NOMO-1 (cell line): ENCODE data around the gene PMM2.
A peak's percentile ranks its signal among the peaks of the same experiment; 100 is the strongest.

Experiments
- DNase-seq, 2 experiments: peaks; one replicate each; lab custom pipeline; 2025; ENCODE audit not compliant: unreplicated experiment in 2 of 2; lab: John Stamatoyannopoulos, UW

The PMM2 gene

GRCh38 chr16:8849411-8850011, 51.9 kb downstream of the PMM2 start:
- no peak for DNase-seq

- DNase-seq = peak; percentile 78 to 84
These were observed 52.7 kb downstream of the PMM2 start for GRCh38 chr16:8850279-8850885.

- DNase-seq = no peak
These were observed 54.2 kb downstream of the PMM2 start for GRCh38 chr16:8851761-8852403.

GRCh38 chr16:8852534-8852933, 54.9 kb downstream of the PMM2 start:
- DNase-seq = no peak

- DNase-seq = no peak
These were observed 55.5 kb downstream of the PMM2 start for GRCh38 chr16:8853150-8853549.

GRCh38 chr16:8853611-8854010, 56.0 kb downstream of the PMM2 start:
- no peak for DNase-seq

GRCh38 chr16:8854298-8854948, 56.8 kb downstream of the PMM2 start:
- DNase-seq = no peak

- no peak for DNase-seq
These were observed 57.6 kb downstream of the PMM2 start for GRCh38 chr16:8855051-8855786.

- no peak for DNase-seq
These were observed 58.3 kb downstream of the PMM2 start for GRCh38 chr16:8855972-8856371.

- DNase-seq = no peak
These were observed 61.6 kb downstream of the PMM2 start for GRCh38 chr16:8858994-8859912.

- DNase-seq = no peak
These were observed 62.6 kb downstream of the PMM2 start for GRCh38 chr16:8859913-8860881.

- DNase-seq = no peak
These were observed 64.1 kb downstream of the PMM2 start for GRCh38 chr16:8861563-8862308.

- DNase-seq = no peak
These were observed 64.9 kb downstream of the PMM2 start for GRCh38 chr16:8862309-8863130.

GRCh38 chr16:8863594-8864424, 66.2 kb downstream of the PMM2 start:
- no peak for DNase-seq

- no peak for DNase-seq
These were observed 67.0 kb downstream of the PMM2 start for GRCh38 chr16:8864480-8865110.
